ENCODE data around the gene MYRIP.

DNA sequence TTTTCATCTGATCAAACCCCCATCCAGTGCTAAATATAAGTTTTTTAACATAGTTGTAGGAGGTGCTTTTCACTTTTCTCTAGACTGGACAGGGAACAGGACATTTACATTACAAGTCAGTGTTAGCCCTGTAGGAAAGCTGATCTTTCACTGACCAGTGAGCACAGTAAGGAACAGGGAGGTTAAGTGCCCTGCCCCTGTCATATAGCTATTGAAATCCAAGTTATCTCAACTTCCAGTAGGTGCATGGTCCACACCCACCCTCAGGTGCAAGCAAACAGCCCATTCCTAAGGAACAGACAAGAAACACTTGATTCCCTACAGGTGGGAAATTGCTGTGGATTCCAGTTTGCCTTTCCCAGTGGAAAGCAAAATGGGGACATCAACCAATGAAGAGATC is 421.0 kb downstream of the MYRIP start:
- TF ChIP-seq, protein P1, sequence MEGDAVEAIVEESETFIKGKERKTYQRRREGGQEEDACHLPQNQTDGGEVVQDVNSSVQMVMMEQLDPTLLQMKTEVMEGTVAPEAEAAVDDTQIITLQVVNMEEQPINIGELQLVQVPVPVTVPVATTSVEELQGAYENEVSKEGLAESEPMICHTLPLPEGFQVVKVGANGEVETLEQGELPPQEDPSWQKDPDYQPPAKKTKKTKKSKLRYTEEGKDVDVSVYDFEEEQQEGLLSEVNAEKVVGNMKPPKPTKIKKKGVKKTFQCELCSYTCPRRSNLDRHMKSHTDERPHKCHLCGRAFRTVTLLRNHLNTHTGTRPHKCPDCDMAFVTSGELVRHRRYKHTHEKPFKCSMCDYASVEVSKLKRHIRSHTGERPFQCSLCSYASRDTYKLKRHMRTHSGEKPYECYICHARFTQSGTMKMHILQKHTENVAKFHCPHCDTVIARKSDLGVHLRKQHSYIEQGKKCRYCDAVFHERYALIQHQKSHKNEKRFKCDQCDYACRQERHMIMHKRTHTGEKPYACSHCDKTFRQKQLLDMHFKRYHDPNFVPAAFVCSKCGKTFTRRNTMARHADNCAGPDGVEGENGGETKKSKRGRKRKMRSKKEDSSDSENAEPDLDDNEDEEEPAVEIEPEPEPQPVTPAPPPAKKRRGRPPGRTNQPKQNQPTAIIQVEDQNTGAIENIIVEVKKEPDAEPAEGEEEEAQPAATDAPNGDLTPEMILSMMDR (conservative IDR thresholded peaks at IDR 0.05 in 1 of 2, IDR thresholded peaks at IDR 0.05 in 1 of 2; ENCODE audit: extremely low read depth in 1 of 2, insufficient read depth in 1 of 2, low read depth in 1 of 2, low read length in 2 of 2) = no peak
- no peak for TF ChIP-seq EZH2 (IDR thresholded peaks at IDR 0.05; ENCODE audit: borderline replicate concordance, low read length)
